Transverse colon (tissue), 4 donors: ENCODE results near the gene SCART1.

Experiments
- POLR2AphosphoS5 ChIP-seq, 3 donors: sonication (generic); formaldehyde crosslinking; IDR thresholded peaks; one replicate each; pipeline ENCODE4 v1.6.1; 2016; ENCODE audit warnings: antibody characterized with exemption in 3 of 3
- TF ChIP-seq, protein P1 (sequence below), 5 experiments: fragments of 200-600 bp in 3 of 5; fragments of 450-650 bp in 2 of 5; sonication (generic) in 3 of 5; IDR thresholded peaks; 1 replicate in 2 of 5; 2 replicates in 3 of 5; pipeline ENCODE4 v1.5.1; 2016 to 2017; ENCODE audit warnings: antibody characterized with exemption in 5 of 5, inconsistent platforms in 3 of 5, mild to moderate bottlenecking in 2 of 5, moderate library complexity in 1 of 5

DNA sequence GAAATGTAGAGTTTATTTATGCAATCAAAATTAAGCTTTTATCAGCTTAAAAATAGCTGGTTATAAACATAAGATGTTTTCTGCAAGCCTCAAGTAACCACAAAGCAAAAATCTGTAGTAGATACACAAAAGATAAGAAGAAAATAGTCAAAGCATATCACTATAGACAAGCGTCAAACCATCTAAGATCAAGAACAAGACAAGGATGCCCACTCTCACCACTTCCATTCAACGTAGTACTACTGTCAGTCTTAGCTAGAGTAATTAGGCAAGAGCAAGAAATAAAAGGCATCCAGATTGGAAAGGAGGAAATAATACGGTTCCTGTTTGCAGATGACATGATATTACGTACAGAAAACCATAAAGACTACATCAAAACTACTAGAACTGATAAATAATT, 56.0 kb downstream of the SCART1 start:
- TF ChIP-seq, protein P1, sequence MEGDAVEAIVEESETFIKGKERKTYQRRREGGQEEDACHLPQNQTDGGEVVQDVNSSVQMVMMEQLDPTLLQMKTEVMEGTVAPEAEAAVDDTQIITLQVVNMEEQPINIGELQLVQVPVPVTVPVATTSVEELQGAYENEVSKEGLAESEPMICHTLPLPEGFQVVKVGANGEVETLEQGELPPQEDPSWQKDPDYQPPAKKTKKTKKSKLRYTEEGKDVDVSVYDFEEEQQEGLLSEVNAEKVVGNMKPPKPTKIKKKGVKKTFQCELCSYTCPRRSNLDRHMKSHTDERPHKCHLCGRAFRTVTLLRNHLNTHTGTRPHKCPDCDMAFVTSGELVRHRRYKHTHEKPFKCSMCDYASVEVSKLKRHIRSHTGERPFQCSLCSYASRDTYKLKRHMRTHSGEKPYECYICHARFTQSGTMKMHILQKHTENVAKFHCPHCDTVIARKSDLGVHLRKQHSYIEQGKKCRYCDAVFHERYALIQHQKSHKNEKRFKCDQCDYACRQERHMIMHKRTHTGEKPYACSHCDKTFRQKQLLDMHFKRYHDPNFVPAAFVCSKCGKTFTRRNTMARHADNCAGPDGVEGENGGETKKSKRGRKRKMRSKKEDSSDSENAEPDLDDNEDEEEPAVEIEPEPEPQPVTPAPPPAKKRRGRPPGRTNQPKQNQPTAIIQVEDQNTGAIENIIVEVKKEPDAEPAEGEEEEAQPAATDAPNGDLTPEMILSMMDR (IDR thresholded peaks at IDR 0.05) = no peak
- no peak for TF ChIP-seq POLR2AphosphoS5 (IDR thresholded peaks at IDR 0.05)
